IPS DF 19.7 (cell line): Measurements from ENCODE around the gene PHF21A.
"Not testable (repeated sequence)": the region's sequence is repeated elsewhere in the genome, so short reads cannot be mapped to it uniquely, and the experiment has no call there.

Experiments used
- DNase-seq: peaks from one replicate; pipeline ENCODE4 v3.0.0-alpha.2; 2013; ENCODE audit warnings: low read depth, low spot score

The PHF21A gene

GRCh38 chr11:45904309-45904915 lies 216.8 kb downstream of the PHF21A start:
- DNase-seq: no peak

- DNase-seq: no peak
Measured at GRCh38 chr11:45902452-45903380, 218.5 kb downstream of the PHF21A start.

- DNase-seq: no peak
Measured at GRCh38 chr11:45901626-45902025, 219.6 kb downstream of the PHF21A start.

GRCh38 chr11:45900916-45901617 lies 220.2 kb downstream of the PHF21A start:
- no peak for DNase-seq

GRCh38 chr11:45900175-45900800 lies 221.0 kb downstream of the PHF21A start:
- DNase-seq: not testable (repeated sequence)

- peak; percentile 77 for DNase-seq
Measured at GRCh38 chr11:45899448-45900174, 221.6 kb downstream of the PHF21A start.

GRCh38 chr11:45899086-45899447 lies 222.2 kb downstream of the PHF21A start:
- no peak for DNase-seq

- no peak for DNase-seq
Measured at GRCh38 chr11:45897556-45897955, 223.7 kb downstream of the PHF21A start.

- DNase-seq: no peak
Measured at GRCh38 chr11:45896422-45896984, 224.8 kb downstream of the PHF21A start.

- no peak for DNase-seq
Measured at GRCh38 chr11:45895553-45896259, 225.5 kb downstream of the PHF21A start.

- no peak for DNase-seq
Measured at GRCh38 chr11:45894555-45895247, 226.6 kb downstream of the PHF21A start.

- no peak for DNase-seq
Measured at GRCh38 chr11:45892856-45893255, 228.4 kb downstream of the PHF21A start.

GRCh38 chr11:45890886-45891550 lies 230.2 kb downstream of the PHF21A start:
- DNase-seq: no peak

GRCh38 chr11:45889966-45890365 lies 231.3 kb downstream of the PHF21A start:
- DNase-seq: no peak

- no peak for DNase-seq
Measured at GRCh38 chr11:45889555-45889954, 231.7 kb downstream of the PHF21A start.

GRCh38 chr11:45887587-45887986 lies 233.7 kb downstream of the PHF21A start:
- DNase-seq: no peak

GRCh38 chr11:45886816-45887520 lies 234.3 kb downstream of the PHF21A start:
- no peak for DNase-seq

GRCh38 chr11:45885921-45886721 lies 235.1 kb downstream of the PHF21A start:
- no peak for DNase-seq
